Brain pericyte (primary cell): Measurements from ENCODE around the gene PLIN4.
"Not testable (repeated sequence)": the region's sequence is repeated elsewhere in the genome, so short reads cannot be mapped to it uniquely, and the experiment has no call there.

Source experiments
- DNase-seq: peaks from one replicate; pipeline ENCODE4 v3.0.0-alpha.2; 2012; ENCODE audit warnings: low read depth, low spot score

PLIN4 gene

DNA sequence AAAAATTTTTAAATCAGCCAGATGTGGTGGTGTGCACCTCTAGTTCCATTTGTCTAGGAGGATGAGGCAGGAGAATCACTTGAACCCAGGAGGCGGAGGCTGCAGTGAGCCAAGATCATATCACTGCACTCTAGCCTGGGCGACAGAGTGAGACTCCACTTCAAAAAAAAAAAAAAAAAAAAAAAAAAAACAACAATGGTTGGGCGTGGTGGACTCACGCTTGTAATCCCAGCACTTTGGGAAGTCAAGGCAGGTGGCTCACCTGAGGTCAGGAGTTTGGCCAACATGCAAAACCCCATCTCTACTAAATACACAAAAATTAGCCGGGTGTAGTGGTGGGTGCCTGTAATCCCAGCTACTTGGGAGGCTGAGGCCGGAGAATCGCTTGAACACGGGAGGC, 9.1 kb upstream of the PLIN4 start:
- DNase-seq, result not testable (repeated sequence)

DNA sequence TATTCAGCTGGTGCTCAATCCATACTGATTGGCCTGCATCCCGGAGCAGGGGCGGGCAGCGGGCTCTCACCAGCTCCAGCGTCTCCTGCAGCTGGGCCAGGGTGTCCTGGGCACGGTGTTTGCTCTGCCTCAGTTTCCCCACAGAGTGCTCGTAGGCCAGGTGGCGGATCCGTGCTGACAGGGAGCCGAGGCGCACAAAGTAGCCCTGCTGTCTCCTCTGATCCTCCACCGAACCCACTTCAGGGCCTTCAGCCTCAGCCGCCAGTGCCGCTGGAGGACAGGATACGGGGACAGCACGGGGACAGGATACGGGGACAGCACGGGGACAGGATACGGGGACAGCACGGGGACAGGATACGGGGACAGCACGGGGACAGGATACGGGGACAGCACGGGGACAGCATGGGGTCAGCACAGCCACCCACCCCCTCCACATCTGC, 7.3 kb upstream of the PLIN4 start:
- DNase-seq, result no peak

DNA sequence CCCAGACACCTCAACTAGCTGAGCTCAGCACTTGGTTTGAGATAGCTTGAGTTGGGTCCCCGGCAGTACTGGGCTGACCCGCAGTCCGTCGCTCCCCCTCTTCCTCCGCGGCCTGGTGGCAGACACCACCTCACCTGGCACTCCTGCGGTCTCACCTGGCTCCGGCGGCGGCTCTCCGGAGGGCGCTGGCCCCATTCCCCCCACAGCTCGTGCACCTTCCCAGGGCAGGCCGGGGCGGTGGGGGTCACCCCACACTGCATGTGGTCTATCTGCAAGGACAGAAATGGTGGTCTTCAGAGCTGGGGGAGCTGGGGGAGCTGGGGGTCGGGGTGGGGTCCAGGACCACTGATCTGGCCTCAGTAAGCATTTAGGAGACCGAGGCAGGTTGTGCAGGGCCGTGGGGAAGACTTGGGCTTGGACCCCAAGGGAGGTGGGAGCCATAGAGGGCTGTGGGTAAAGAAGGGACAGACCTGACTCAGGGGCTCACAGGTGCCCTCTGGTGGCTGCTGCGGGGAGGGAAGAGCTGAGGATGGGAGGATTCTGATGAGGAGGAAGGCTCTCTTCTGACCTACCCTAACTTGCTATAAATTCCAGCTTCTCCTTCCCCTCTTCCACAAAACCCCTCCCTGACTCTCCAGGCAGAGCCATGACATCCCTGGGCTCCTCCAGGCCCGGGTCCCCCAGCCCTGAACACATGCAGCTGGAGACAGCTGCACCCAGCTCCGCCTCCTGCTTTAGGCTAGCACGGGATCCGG, 6.7 kb upstream of the PLIN4 start:
- DNase-seq, result no peak

DNA sequence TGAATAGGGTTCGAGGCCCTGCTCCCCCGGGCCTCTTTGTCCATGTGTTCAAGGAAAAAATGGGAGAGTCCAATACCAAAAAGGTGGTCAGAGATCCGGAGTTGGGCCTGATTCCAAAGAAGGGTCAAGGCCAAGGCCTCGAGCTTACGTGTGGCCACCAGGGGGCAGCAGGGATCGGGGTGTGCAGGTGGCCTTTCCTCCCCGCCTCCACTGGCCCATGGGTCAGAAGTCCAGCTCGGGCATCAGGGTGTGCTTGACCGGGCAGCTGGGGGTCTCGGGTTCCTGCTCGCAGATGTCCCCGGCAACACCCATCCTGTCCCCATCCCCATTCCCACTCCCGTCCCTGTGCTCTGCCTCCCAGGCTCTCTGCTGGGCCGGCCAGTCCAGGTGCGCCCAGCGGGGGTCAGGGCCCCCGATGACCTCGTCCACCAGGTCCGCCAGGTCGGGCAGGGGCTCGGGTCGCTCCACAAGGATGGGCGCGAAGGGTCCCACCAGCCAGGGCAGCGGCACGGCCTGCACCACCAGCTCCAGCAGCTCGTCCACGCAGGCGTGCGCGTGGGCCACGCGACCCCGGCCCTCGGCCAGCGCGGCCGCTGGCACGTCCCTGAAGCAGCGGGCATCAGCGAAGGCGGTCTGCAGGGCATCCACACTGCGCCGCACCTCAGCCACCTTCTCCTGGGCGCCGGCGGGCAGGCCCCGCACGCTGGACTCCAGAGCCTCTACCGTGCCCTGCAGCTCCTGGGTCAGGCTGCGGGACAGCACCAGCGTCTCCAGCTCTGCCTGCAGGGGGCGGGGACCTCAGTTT, 5.2 kb upstream of the PLIN4 start:
- DNase-seq, result no peak

DNA sequence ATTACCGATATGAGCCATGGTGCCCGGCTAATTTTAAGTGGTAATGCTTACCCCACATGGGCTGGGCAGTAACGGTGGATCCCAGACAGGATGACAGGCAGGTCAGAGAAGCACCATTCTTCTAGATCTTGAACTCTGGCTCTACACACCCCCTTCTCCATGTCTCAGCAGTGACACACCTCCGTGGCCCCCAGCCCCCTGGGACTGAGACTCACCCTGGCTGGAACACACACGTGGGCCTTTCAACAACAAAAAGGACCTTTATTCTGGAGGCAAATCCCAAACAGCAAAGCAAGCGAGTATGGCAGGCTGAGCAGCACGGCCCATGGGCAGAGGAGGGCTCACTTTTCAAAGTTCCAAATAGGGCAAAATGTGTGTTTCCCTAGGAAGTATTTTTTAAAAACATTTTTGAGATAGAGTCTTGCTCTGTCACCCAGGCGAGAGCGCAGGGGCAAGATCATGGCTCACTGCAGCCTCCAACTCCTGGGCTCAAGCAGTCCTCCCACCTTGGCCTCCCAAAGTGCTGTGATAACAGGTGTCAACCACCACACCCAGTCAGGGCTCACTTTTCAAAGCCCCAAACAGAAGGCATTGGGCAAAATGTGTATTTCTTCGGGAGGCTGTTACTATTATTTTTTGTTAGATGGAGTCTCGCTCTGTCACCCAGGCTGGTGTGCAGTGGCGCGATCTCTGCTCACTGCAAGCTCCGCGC, 4.2 kb upstream of the PLIN4 start:
- no peak for DNase-seq

DNA sequence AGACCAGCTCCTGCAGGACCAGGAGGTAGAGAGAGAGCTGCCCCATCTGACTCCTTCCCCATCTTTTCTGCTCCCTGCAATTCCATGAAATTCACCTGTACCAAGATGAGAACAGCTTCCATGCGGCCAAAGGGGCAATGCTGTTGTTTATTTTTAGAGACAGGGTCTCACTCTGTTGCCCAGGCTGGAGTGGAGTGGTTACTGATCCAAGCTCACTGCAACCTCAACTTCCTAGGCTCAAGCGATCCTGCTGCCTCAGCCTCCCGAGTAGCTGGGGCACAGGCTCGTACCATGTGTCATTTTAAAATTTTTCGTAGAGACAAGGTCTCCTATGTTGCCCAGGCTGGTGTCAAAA, 3.6 kb upstream of the PLIN4 start:
- no peak for DNase-seq

DNA sequence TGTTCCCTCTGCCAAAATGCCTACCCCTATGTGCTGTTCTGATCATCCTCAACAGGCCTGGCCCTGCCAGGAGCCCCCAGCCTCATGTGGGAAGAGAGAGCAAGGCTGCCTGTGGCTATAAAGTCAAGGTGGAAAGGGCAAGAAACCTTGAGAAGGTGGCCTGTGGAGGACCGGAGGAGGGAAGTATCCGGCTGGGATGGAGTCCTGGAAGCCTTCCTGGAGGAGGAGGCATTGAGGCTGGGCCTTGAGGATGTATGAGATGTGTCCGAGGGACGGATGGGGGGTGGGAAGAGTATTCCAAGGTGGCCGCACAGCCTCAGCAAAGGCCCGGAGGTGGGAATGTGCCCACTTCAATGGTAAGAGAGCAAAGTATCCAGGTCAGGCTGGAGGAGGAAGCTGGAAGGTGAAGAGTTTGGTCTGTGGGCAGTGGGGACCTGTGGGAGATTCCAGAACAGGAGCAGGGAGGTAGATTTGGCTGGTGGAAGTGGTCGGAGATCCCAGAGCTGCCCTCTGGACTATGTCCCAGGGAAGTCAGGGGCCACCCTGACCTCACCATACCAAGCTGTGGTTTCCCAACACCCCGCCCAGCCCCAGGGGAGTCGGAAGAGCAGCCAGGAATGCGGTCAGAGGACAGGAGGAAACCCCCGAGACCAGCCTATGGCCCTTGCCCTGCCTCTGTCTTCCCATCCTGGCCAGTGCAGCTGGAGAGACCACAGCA, 3.0 kb upstream of the PLIN4 start:
- no peak for DNase-seq

DNA sequence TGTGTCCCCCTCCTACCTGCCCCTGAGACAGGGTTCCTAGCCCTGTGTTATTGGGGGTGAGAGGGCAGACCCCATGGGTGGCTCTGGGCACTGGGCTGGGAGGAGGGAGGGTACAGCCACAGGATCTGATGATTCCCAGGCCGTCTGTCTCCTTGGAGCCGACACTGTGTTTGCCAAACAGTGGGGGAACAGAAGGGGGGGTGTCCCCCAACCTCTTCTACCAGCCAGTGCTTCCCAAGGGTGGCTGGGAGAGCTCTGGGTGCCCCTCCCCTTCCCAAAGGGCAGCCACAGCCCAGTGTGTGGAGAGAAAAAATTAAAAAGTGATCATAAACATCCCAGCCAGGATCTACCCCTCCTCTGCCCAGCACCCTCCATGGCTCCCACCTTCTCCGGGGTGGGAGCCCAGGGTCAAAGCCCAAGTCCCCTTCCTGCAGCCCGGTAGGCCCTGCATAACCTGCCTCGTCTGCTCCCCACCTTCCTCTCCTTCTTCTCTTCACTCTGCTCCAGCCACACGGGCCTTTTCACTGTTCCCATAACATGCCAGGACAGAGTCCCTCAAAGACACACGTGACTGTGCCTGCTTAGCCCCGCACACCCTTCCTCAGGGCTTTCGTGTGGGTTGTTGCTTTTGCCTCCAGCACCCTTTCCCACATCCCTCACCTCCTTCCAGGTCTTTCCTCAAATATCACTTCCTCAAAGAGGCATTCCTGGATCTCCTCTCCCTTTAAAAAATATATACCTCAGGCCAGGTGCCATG, 1.4 kb upstream of the PLIN4 start:
- DNase-seq, result no peak

DNA sequence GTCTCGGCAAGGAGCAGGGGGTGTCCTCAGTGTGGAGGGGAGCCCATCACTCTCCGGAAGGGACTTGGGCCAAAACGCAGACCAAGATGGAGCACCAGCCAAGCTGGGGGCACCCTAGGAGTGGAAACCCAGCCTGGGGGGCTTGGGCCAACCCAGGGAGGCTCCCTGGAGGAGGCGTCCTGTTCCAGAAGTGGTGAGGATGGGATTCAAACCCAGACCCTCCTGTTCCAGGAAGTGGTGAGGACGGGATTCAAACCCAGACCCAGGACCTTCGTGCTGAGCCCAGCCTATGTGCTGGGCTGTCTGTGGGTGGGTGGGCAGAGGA, 848 bp upstream of the PLIN4 start:
- no peak for DNase-seq

DNA sequence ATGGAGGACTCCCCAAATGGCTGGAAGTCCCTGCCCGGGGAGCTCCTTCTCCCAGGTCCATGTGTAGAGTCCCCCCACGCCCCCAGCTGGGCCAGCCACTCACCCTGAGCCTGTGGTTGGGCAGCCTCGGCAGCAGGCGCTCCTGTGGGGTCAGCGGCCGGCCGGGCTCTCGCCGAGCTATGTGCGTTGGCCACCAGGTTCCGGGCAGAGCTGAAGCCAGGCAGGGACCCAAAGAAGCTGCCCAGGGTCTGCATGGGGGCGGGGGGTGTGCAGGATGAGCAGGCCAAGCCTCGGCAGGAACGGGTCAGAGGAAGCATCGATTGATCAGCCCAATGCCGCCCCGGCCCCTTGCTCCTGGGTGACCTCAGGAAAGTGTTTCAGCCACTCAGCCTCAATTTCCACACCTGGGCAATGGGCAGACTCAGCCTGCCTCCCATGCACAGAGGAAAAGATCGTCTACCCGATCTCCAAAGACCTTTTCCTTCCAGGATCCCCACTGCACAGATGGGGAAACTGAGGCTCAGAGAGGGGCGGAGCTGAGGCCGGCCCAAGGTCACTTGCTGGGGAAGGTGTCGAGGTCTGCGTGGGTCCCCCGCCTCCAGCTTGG, 732 bp downstream of the PLIN4 start:
- no peak for DNase-seq

DNA sequence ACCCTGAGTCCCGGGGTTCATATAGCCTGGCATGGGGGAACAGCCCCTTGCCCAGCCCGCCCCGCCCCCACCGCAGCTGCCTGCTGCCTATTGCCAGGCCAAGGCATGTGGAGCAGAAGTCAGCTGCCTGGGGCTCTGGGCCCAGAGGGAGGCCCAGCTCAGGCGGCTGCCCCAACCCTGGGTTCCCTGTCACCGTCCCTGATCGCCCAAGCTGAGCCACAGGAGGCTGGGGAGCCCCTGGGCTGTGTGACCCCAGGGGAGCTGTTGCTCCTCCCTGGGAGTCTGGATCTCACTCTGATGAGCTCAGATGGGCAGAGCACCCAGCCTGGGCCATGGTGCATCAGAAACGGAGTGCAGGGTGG, 1.4 kb downstream of the PLIN4 start:
- no peak for DNase-seq

DNA sequence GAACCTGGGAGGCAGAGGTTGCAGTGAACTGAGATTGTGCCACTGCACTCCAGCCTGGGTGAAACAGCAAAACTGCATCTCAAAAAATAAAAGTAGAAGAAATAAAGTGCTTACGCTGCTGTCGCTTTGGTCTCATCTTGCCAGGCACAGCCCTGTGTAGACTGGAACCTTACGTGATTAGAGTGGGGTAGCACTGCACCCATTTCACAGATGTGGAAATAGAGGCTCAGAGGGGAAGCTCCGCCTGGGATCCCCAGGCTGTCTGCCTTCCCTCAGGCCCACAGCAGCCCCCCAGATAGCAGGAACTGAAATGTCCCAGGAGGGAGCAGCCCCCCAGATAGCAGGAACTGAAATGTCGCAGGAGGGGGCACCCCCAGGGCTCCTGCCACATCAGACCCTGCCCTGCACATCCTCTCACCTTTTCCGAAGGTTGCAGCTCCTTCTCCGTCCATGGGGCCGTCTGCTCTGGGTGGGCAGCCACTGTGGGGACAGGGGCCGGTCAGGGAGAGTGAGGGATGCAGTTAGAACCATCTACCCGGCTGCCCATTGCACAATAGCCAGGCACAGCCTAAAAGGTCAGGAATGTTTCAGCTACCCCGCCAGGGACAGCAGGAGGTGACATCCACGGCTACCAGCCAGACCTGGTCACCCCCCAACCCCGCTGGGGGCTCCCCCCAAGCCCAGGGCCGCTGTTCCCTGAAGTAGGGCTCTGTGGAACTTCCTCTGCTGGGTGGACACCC, 1.9 kb downstream of the PLIN4 start:
- DNase-seq, result no peak

DNA sequence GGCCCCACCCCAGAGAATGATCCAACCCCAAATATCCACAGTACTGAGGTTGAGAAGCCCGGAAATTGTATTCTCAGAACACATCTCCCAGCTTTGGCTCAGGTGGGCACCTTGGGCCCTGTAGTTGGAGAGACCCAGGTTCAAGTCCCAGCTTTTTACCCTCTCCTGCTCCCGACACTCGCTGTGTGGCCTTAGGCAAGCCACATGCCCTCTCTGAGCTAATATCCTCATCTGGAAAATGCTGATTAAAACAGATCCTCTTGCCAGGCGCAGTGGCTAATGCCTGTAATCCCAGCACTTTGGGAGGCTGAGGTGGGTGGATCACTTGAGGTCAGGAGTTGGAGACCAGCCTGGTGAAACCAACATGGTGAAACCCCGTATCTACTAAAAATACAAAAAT, 2.6 kb downstream of the PLIN4 start:
- no peak for DNase-seq

DNA sequence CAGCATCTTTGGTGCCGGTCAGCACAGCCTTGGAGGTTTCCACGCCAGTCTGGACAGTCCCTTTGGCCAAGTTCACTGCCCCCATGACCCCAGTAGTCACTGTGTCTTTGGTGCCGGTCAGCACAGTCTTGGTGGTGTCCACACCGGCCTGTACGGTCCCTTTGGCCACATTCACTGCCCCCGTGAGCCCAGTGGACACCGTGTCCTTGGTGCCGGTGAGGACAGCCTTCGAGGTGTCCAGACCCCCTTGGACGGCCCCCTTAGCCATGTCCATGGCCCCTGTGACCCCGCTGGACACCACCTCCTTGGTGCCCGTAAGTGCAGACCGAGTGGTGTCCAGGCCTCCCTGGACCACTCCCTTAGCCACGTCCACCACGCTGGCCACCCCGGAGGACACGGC, 5.0 kb downstream of the PLIN4 start:
- DNase-seq, result no peak

DNA sequence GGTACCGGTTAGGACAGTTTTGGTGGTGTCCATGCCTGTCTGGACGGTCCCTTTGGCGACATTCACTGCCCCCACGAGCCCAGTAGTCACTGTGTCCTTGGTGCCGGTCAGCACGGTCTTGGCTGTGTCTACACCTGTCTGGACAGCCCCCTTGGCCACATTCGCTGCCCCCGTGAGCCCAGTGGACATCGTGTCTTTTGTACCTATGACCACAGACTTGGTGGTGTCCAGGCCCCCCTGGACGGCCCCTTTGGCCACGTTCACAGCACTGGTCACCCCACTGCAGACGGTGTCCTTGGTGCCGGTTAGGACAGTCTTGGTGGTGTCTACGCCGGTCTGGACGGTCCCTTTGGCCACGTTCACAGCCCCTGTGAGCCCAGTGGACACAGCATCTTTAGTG, 6.2 kb downstream of the PLIN4 start:
- DNase-seq, result no peak

DNA sequence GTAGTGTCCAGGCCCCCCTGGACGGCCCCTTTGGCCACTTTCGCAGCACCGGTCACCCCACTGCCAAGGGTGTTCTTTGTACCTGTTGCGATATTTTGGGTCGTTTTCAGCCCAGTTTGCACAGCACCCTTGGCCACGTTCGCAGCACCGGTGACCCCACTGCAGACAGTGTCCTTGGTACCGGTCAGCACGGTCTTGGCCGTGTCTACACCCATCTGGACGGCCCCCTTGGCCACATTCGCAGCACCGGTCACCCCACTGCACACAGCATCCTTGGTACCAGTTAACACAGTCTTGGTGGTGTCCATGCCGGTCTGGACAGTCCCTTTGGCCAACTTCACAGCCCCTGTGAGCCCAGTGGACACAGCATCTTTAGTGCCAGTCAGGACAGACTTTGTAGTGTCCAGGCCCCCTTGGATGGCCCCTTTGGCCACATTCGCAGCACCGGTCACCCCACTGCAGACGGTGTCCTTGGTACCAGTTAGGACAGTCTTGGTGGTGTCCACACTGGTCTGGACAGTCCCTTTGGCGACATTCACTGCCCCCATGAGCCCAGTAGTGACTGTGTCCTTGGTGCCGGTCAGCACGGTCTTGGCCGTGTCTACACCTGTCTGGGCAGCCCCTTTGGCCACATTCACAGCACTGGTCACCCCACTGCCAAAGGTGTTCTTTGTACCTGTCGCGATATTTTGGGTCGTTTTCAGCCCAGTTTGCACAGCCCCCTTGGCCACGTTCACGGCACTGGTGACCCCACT, 6.8 kb downstream of the PLIN4 start:
- DNase-seq, result no peak

DNA sequence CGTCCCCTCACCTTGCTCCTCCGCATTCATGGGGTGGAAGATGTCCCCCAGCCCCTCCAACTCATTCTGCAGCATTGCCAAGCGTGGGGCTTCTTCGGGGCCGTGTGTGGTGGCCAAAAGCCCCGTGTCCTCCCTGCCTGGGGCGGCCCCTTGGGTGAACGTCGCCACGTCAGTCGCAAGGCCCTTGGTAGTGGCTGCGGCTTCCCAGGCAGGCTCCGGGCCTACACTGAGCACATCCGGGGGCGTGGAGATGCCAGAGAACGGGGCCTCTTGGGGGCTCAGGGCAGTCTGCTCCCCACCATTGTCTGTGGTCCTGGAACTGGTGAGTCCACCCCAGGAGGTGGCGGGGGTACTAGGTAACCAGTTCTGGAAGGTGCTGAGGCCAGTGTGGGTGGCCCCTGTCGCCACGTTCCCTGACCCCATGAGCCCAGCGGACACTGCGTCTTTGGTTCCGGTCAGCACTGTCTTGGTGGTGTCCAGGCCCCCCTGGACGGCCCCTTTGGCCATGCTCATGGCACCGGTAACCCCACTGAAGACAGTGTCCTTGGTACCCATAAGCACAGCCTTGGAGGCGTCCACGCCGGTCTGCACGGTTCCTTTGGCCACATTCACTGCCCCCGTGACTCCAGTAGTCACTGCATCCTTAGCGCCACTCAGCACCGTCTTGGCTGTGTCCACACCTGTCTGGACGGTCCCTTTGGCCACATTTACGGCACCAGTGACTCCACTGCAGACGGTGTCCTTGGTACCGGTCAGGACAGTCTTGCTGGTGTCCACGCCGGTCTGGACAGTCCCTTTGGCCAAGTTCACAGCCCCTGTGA, 7.6 kb downstream of the PLIN4 start:
- no peak for DNase-seq

DNA sequence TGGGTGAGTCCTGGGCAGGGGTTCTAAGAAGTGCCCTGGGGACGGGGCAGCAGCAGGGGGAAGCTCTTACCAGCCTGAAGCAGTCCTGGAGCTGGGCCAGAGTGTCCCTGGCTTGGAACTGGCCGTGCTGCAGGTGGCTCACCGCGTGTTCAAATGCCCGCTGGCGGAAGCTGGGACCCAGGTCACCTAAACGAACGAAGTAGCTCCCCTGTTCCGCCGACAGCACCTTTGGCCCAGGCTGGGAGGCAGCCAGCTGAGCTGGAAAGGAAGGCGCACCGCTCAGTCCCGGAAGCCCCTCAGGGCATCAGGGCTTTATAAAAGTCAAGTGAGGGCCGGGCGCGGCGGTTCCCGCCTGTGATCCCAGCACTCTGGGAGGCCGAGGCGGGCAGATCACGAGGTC, 9.6 kb downstream of the PLIN4 start:
- no peak for DNase-seq

DNA sequence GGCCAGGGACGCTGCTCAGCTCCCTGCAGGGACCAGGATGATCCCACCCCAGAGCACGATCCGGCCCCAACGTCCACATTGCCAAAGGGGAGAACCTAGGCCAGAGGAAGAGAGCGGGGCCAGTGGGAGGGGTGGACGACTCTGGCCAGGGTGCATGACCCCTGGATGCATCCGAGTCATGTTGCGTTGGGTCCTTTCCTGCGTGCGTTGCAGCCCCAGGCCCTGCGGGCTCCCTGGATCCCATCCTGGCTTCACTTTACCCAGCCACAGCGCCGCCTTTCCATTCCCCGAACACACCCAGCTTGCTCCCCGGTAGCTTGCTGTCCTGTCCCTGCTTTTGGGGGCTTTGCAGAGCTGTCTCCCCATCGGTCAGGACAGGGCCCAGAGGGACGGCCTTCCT, 10.5 kb downstream of the PLIN4 start:
- DNase-seq, result no peak
